Spinal cord (tissue), 10 donors: ENCODE measurements around the gene MPL. TPM values are rescaled to one million over a fixed set of nuclear protein-coding genes. Genes with fewer than 3 reads are reported as not detected.

Experiments used
- DNase-seq, 6 donors: peaks; one replicate each; pipeline versions ENCODE4 v3.0.0 to v3.0.0-alpha.2; 2013 to 2015; ENCODE audit warnings: low spot score in 6 of 6, low read depth in 4 of 6
- H3K27ac ChIP-seq: one replicate; pipeline ENCODE4 v1.5.1; 2013; ENCODE audit warnings: low read depth, low read length, control low read depth
- H3K27me3 ChIP-seq: one replicate; pipeline ENCODE4 v1.6.1; 2013; ENCODE audit warnings: low read length; ENCODE audit not compliant: control insufficient read depth, insufficient read depth
- H3K36me3 ChIP-seq: one replicate; pipeline ENCODE4 v1.6.1; 2013; ENCODE audit warnings: low read length; ENCODE audit not compliant: control insufficient read depth, insufficient read depth
- H3K4me1 ChIP-seq: one replicate; pipeline ENCODE4 v1.6.1; 2013; ENCODE audit warnings: low read length; ENCODE audit not compliant: control insufficient read depth, insufficient read depth
- H3K4me3 ChIP-seq: one replicate; pipeline ENCODE4 v1.5.1; 2013; ENCODE audit warnings: low read depth, low read length, control low read depth
- H3K9me3 ChIP-seq: one replicate; pipeline ENCODE4 v1.6.1; 2013; ENCODE audit warnings: low read length; ENCODE audit not compliant: control insufficient read depth, insufficient read depth
- WGBS: methylation state at CpG from one replicate; pipeline ENCODE4 v1.1.5; 2013; ENCODE audit warnings: missing lambda C conversion rate; ENCODE audit not compliant: insufficient coverage; 5-methylcytosine and 5-hydroxymethylcytosine counted together
- polyA plus RNA-seq, 2 donors: library from polyadenylated mRNA; unstranded; fragments of 120-200 nt; gene quantifications; one replicate each; pipeline ENCODE4 v1.2.1, GENCODE V29; 2013; ENCODE audit not compliant: insufficient read length in 2 of 2
- total RNA-seq, 2 donors: library from RNA; depleted of rRNA in 1 of 2; stranded (reverse); fragments of 120-200 nt in 1 of 2; fragments of >200 nt in 1 of 2; gene quantifications; one replicate each; pipeline versions ENCODE4 v1.2.3 to v1.2.4, GENCODE V29; 2013 to 2014
- donor health status: healthy.

The MPL gene
- total and polyA plus RNA-seq, 4 donors = 0.11 to 1.2 (median 0.40) TPM

DNA sequence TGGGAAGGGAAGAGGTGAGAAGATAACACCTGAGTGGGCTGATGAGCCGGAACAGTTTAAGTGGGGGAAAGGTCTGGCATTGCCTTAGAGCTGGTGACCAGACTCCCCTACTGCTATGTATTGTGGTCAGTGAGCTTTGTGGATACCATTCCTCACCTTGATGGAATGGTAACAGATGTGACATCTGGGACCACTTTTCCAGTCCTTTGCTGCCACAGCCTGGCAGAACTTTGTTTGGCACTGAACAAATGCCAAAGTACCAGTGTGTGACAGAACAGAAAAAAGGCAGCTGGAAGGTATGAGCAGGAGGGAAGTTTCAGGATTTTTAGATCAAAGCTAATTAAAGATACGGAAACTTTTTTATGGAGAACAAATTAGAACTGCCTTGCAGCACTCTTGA is 45.8 kb downstream of the MPL start:
- peaks cover 25% of the 10 kb centered on the region for H3K36me3 ChIP-seq

DNA sequence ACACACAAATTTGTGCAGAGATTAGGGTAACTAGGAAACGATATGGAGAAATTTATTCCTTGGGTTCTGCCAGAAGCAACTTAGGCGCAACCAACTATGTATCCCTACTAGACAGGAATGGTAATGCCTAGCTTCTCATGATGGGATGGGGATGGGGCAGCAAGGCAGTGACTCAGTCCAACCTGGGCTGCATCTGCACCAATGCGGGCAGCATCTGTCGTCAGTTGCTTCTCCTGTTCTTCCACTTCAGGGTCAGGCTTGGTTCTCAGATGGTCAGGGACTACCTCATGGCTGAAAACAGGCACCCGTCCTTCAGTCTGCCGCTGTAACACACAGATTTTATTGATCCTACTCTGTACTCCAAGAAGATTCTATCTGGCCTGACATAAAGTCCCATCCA is 49.1 kb downstream of the MPL start:
- WGBS = 97% methylated on average over 6 of the region's 6 CpGs
- no peak for DNase-seq
- Histone ChIP-seq H3K27me3 (no peaks in the 10 kb centered on the region), H3K9me3 (no peaks in the 10 kb centered on the region), H3K27ac (no peak overlapping the region), H3K4me1 (peaks cover 20% of the 10 kb centered on the region), H3K4me3 (no peak overlapping the region), H3K36me3 (peaks cover 22% of the 10 kb centered on the region)

More for the DNA sequence above, 45.8 kb downstream of the MPL start:
- 100% methylated on average over 1 of the region's 2 CpGs for WGBS
- Histone ChIP-seq H3K27ac (peak overlapping the region; percentile 65), H3K4me3 (no peak overlapping the region), H3K27me3 (no peaks in the 10 kb centered on the region), H3K9me3 (no peaks in the 10 kb centered on the region), H3K4me1 (peaks cover 16% of the 10 kb centered on the region)
- peak in 2 of 6 donors; percentile 24 to 38 for DNase-seq

GRCh38 chr1:43387976-43388599 is 50.5 kb downstream of the MPL start:
- no peak for DNase-seq
- Histone ChIP-seq H3K36me3 (peaks cover 22% of the 10 kb centered on the region), H3K27ac (no peak overlapping the region), H3K9me3 (no peaks in the 10 kb centered on the region), H3K4me1 (peaks cover 10% of the 10 kb centered on the region), H3K4me3 (peak overlapping the region; percentile 93), H3K27me3 (no peaks in the 10 kb centered on the region)
- WGBS = 74% methylated on average over 3 of the region's 4 CpGs

- WGBS = 56% methylated on average over 3 of the region's 3 CpGs
- no peaks in the 10 kb centered on the region for H3K27me3 ChIP-seq
- peaks cover 22% of the 10 kb centered on the region for H3K36me3 ChIP-seq
- H3K27ac ChIP-seq = no peak overlapping the region
- peaks cover 7% of the 10 kb centered on the region for H3K4me1 ChIP-seq
- no peaks in the 10 kb centered on the region for H3K9me3 ChIP-seq
- H3K4me3 ChIP-seq = peak overlapping the region; percentile 93
- no peak for DNase-seq
These were observed 51.0 kb downstream of the MPL start for GRCh38 chr1:43388613-43389012.

GRCh38 chr1:43389326-43390313 is 52.0 kb downstream of the MPL start, which contains the start of the genes MED8 and SZT2:
TSS of gene MED8 (minus strand) at chr1:43389800. CDS start at chr1:43389764, 36 bp downstream.
TSS of gene SZT2 (plus strand) at chr1:43389899. CDS start at chr1:43389969, 70 bp downstream.
- Histone ChIP-seq H3K4me1 (peaks cover 7% of the 10 kb centered on the region), H3K27me3 (no peaks in the 10 kb centered on the region), H3K9me3 (no peaks in the 10 kb centered on the region), H3K4me3 (peak within 1 kb of the TSS; percentile 93), H3K36me3 (peaks cover 20% of the 10 kb centered on the region), H3K27ac (peak within 1 kb of the TSS; percentile 79)
- DNase-seq = peak; percentile 87 to 98 (median 92)
- WGBS = 0% methylated on average over 65 of the region's 65 CpGs

- DNase-seq = no peak
- no peaks in the 10 kb centered on the region for H3K27me3 ChIP-seq
- no peak overlapping the region for H3K4me3 ChIP-seq
- H3K36me3 ChIP-seq = peaks cover 7% of the 10 kb centered on the region
- no peaks in the 10 kb centered on the region for H3K9me3 ChIP-seq
- WGBS = 71% methylated on average over 1 of the region's 3 CpGs
- H3K27ac ChIP-seq = no peak overlapping the region
- H3K4me1 ChIP-seq = peaks cover 7% of the 10 kb centered on the region
These were observed 55.1 kb downstream of the MPL start for GRCh38 chr1:43392702-43393101.

GRCh38 chr1:43395523-43395922 is 57.9 kb downstream of the MPL start:
- WGBS = 100% methylated on average over 1 of the region's 4 CpGs
- no peak for DNase-seq
- Histone ChIP-seq H3K27me3 (no peaks in the 10 kb centered on the region), H3K27ac (no peak overlapping the region), H3K9me3 (no peaks in the 10 kb centered on the region), H3K4me3 (no peak overlapping the region), H3K36me3 (peaks cover 15% of the 10 kb centered on the region), H3K4me1 (peaks cover 3% of the 10 kb centered on the region)

- no peak overlapping the region for H3K27ac ChIP-seq
- H3K27me3 ChIP-seq = no peaks in the 10 kb centered on the region
- no peaks in the 10 kb centered on the region for H3K9me3 ChIP-seq
- peaks cover 18% of the 10 kb centered on the region for H3K36me3 ChIP-seq
- no peak overlapping the region for H3K4me3 ChIP-seq
- no peak for DNase-seq
- H3K4me1 ChIP-seq = no peaks in the 10 kb centered on the region
- WGBS = no CpG with 5 or more reads among the region's 1 CpG
These were observed 58.4 kb downstream of the MPL start for GRCh38 chr1:43396059-43396458.

- no peaks in the 10 kb centered on the region for H3K27me3 ChIP-seq
- no peak for DNase-seq
- no CpG with 5 or more reads among the region's 3 CpGs for WGBS
- no peak overlapping the region for H3K4me3 ChIP-seq
- peaks cover 18% of the 10 kb centered on the region for H3K36me3 ChIP-seq
- H3K4me1 ChIP-seq = no peaks in the 10 kb centered on the region
- no peaks in the 10 kb centered on the region for H3K9me3 ChIP-seq
- no peak overlapping the region for H3K27ac ChIP-seq
These were observed 60.6 kb downstream of the MPL start for GRCh38 chr1:43398227-43398626.
